Sigmoid colon (tissue), 4 donors: ENCODE data around the gene GNA12.

Source experiments
- CTCF ChIP-seq, 4 experiments: fragments of 450-650 bp in 3 of 4; fragments of 200-600 bp in 1 of 4; IDR thresholded peaks; one replicate each; pipeline ENCODE4 v1.5.1; 2016 to 2019; ENCODE audit warnings: antibody characterized with exemption in 4 of 4, mild to moderate bottlenecking in 3 of 4, moderate library complexity in 2 of 4
- POLR2A ChIP-seq, 2 donors: fragments of 450-650 bp; IDR thresholded peaks; one replicate each; pipeline ENCODE4 v1.6.1; 2016; ENCODE audit warnings: antibody characterized with exemption in 2 of 2, mild to moderate bottlenecking in 2 of 2, moderate library complexity in 2 of 2
- POLR2AphosphoS5 ChIP-seq, 4 donors: sonication (generic); formaldehyde crosslinking; IDR thresholded peaks; one replicate each; pipeline ENCODE4 v1.6.1; 2017; ENCODE audit warnings: antibody characterized with exemption in 4 of 4

GRCh38 chr7:2876031-2876731 is 32.1 kb upstream of the GNA12 start:
- TF ChIP-seq POLR2AphosphoS5 (IDR thresholded peaks at IDR 0.05) (no peak), POLR2A (IDR thresholded peaks at IDR 0.05) (no peak), CTCF (IDR thresholded peaks at IDR 0.05) (no peak)
